Activated CD8-positive, alpha-beta memory T cell treated with anti-CD3 and anti-CD28 coated beads, Interleukin-2, amount 50 U/mL, for 48 hours (primary cell): ENCODE data around the gene DIS3L2.
"Not testable (repeated sequence)": the region's sequence is repeated elsewhere in the genome, so short reads cannot be mapped to it uniquely, and the experiment has no call there.

Experiments
- DNase-seq: peaks from one replicate; pipeline ENCODE4 v3.0.0-alpha.2; 2020

Gene DIS3L2

DNA sequence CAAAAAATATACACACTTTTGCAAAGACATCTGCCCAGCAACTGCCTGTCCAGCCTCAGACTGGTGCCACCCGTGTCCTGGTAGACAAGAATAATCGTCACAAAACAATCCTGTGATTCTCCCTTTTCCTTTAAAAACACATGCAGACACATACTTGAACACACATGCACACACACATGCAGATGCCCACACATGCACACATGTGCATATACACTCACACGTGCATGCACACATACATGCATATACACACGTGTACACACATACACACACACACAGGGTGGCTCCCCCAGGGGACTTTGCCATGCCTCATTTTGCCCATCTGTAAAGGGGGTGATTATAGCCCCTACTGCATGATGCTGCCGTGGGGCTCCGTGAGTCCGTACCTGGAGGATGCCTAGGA is 392.1 kb downstream of the DIS3L2 start:
- DNase-seq: no peak

DNA sequence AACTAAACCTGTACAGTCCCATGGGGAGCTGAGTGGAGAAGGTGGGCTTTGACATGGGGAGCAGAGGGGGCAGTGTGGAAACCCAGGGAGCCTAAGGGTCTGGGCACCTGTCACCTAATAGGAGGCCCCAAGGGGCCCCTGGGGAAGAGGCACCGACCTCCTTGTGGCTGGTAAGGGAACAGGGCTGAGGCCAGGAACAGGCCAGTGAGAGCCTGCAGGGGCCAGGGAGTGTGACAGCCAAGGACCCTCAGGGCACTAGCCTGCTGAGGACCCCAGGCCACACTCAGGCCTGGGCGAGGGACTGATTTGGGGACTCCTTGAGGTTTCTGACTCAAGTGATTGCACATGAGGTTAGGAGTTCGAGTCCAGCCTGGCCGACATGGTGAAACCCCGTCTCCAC is 392.6 kb downstream of the DIS3L2 start:
- DNase-seq: no peak

DNA sequence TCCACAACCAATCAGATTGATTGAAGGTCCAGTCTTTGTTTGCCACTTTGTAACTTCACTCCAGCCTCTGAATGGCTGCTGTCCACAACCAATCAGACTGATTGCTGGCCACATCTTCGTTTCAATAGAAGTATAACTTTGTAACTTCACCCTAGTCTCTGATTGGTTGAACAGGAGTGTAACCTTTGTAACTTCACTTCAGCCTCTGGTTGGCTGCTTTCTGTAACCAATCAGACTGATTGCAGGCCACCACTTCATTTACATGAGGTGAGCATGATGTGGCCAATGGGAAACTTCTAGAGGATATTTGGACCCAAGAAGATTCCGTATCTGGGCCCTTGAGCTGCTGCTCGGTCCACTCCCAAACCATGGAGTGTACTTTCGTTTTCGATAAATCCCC is 400.1 kb downstream of the DIS3L2 start:
- DNase-seq: no peak

DNA sequence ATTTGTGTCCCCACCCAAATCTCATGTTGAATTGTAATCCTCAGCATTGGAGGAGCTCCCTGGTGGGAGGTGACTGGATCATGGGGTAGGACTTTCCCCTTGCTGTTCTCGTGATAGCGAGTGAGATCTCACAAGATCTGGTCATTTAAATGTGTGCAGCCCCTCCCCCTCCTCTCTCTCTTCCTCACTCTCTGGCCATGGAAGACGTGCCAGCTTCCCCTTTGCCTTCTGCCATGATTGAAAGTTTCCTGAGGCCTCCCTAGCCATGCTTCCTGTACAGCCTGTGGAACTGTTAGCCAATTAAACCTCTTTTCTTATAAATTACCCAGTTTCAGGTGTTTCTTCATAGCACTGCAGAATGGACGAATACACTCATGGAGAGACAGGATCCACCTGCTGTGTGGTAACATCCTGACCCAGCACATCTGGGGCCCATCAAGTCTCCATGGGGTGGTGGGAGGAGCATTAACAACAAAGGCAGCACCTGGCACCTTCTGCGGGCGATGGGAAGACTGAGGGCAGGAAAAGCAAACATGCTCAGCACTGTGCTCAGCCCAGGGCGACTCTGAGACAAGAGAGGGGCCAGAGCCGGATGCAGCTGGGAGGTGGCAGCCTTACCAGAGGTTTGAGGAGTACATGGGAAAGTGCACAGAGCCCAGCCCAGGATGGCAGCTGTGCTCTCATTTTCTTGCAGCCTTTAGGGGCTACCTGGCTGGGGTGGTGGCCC is 400.8 kb downstream of the DIS3L2 start:
- DNase-seq: no peak

DNA sequence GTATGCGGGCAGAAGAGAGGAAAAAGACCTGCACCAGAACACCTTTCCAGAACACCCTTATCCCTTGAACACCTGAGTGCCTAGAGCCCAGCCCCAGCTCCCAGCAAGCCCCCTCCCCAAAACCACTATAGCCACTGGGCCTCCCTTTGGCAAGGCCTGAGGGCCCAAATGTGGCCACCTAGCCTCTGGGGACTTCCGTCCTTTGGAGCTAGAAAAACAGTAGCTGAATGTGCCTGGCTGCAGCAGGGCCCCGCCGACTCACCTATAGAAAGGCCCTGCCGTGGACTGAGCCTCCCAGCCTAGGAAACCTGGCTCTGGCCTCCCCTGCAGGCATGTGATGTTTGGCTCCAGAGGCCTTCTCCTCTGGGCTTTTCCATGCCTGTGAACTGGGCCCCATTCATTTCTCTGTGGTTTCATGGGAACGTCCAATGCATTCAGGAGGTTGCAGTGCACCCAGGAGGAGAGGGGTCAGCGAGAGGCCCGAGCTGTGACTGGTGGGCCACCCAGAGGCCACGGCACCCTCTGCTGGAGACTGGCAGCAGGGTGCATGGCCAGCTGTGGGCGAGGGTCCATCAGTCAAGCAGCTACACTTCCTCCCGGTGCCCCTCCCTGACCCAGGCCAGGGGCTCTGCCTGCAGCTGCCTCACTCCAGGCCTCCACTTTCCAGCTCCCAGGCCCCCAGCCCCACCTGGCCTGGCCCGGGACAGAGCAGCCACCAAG is 401.7 kb downstream of the DIS3L2 start:
- not testable (repeated sequence) for DNase-seq

DNA sequence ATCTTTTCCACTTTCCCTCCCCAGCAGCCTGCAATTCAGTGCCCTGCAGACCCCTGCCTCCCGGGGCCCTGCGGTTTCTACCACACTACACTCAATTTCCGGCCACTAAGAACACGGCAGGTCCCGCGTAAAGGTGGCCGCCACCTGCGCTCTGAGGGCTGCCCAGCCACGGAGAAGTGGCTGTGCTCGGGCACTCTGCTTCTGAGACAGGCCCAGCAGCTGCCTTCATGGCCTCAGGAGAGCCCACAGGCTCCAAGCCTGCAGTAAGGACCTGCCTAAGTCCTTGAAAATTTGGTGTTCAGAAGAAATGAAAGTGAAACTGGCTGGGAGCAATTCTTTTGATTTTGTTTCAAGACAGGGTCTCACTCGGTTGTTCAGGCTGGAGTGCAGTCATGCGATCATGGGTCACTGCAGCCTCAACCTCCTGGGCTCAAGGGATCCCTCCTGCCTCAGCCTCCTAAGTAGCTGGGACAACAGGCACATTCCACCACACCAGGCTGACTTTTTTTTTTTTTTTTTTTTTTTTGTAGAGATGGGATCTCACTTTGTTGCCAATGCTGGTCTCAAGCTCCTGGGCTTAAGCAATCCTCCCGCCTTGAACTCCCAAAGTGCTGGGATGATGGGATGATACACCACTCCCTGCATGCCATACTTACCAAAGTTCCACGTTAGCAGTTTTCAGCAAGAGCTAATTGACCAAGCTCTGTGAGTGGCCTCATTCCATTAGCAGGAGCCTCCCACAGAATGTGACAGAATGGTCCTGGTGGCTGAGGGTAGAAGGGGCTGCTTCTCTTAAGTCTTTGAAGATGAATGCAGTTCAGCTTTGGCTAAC is 402.5 kb downstream of the DIS3L2 start:
- DNase-seq: no peak

DNA sequence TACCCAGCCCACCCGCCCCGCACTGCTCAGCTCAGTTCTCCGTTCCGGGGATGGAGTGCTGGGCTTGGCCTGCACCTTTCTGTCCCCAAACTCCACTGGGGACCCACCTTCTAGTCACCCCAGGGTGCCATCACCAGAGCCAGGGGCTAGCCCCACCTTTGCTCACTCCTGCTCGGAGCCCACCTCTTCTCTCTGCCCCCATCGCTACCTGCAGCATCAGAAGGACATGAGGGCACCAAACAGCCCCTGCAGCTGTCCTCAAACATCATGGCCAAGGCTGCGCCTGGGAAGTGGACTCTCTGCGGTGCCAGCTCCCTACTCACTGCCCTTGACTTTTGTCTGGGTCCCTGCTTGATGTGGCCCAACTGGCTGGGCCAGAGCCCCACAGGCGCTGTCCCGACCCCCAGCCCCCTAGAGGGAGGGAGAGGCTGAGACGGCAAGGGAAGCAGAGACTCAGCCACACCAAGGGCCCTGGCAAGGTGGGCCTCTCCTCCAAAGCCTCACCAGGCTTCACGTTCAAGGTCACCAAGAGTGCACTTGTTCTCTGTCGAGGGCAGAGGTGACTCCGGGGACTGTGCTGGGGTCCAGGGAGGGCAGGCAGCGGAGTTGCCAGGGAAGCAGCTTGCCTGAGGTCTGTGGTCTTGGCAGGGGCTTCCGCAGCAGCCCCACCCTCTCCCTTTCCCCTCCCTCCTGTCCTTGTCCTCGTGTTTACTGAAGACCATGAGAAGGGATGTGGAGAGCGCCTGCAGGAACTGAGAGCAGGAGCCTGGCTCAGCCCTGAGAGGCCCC is 403.5 kb downstream of the DIS3L2 start:
- DNase-seq: not testable (repeated sequence)

DNA sequence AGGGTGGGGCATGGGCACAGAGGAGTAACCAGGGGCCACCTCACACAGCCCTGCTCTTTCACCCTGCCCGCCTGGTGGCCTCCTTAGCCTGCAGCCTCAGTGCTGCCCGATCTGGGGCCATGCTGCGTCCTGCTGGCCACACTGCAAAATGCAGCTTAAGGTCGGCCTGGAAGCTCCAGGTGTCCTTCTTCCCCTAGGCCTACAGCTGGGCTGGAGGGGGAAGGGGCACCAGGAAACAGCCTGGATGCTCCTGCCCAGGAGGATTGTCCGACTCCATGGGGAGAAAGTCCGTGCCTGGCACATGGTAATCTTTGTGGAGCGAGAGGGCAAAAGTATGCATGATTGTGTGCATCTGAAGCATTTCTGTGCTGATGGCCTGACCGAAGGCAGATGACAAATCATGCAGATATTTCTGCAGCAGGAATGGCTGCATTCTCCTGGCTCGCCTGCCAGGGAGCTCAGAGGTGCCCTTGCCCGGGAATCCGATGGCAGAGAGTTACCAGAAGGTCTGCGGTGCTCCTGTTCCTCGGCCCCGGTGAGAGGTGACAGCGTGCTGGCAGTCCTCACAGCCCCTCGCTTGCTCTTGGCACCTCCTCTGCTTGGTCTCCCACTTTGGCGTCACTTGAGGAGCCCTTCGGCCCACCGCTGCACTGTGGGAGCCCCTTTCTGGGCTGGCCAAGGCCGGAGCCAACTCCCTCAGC is 404.3 kb downstream of the DIS3L2 start:
- DNase-seq: no peak

DNA sequence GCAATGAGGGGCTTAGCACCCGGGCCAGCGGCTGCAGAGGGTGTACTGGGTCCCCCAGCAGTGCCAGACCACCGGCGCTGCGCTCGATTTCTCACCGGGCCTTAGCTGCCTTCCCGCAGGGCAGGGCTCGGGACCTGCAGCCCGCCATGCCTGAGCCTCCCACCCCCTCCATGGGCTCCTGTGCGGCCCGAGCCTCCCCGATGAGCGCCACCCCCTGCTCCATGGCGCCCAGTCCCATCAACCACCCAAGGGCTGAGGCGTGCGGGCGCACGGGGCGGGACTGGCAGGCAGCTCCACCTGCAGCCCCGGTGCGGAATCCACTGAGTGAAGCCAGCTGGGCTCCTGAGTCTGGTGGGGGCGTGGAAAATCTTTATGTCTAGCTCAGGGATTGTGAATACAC is 404.9 kb downstream of the DIS3L2 start:
- DNase-seq: not testable (repeated sequence)

DNA sequence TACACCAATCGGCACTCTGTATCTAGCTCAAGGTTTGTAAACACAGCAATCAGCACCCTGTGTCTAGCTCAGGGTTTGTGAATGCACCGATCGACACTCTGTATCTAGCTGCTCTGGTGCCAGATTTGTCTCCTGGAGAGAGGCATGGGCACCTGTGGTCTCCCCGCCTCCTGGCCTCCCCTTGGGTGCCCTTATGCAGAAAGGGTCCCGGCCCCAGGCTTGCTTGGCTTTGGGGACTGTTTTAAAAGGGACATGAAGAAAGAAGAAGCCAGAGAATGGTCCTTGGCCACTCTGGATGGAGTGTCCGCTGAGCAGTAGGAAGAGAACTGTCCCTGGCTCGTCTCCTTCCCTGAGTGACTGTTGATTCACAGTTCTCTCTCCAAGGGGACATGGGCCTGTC is 405.5 kb downstream of the DIS3L2 start:
- DNase-seq: no peak

DNA sequence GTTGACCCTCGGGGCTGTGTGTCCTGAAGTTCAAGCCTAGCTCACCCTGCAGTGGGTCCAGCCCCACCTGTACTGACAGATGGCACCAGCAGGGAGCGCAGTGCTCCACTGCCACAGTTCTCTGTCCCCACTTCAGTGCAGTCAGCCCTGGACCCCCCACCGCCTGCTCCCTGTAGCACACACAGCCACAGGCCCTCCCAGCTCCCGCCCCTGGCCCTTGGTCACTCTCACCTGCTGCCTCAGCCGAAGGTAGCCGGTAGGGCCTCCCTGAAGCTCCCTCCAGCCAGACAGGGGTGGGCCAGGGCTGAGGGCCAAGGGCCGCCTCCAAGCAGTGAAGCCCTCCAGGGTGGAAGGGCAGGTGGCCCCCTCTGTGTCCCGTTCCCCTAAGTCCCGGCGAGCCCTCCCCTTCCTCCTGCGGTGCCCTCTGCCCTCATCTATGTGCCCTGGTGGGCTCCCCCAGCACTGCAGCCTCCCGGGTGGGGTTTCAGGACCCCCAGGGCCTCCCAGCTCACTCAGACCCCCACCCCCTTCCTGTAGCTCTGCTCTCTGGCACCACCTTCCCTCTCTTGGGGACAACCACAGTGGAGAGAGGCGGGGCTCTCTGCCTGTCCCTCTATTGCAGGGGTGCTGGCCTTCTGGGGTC is 406.2 kb downstream of the DIS3L2 start:
- DNase-seq: no peak

DNA sequence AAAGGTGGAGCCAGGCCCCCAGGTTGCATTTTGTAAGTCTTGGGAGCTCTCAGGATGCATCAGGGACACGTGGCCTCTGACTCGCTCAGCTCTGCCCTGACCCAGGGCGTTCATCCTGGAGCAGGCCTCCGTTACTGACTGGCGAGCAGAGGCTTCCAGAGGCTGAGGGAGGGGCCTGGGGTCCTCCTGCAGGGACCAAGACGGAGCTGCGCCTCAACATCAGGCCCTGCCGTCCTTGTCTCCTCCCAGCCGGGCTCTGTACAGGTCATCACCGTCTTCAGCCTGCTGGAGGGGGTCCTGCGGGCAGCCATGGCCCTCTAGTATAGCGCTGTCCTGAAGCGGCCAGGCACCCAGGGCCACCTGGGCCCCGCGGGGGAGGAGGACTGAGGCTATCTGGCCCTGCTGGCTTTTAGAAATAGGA is 406.8 kb downstream of the DIS3L2 start:
- no peak for DNase-seq

DNA sequence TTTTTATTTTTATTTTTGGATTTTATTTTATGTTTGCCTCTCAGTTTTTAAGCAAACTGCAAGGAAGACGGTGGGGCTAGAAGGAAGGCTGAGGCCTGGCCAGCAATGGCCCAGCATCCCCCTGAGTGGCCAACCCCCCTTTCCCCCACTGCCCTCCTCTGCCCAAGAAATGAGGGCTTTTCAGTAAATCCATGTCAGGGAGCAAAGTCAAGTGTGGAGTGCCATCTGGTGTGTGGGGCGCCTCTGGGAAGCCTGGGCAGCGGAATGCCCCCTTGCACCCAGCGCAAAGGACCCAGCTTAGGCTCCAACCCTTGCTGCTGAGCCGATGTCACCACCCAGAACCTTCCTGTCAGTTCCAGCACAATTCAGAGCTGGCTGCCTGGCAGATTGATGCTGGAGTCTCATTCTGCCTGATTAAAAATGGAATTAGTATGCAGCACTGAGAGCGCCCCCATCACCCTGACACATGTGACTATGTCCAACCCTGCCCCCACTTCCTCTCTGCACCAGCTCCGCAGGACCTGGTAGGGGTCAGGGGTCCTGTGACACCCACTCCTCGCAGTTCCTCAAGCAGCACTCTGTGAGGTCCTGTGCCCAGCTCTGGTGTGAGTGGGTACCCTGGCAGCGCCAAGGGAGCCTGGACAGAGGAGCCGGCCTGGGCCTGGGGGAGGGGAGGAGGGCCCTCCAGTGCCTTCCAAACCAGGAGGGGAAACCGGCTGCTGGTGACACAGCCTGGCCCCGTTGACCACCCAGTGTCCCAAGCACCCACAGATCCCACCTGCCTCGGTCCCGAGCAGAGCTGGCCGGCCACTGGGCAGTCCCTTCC is 407.8 kb downstream of the DIS3L2 start:
- no peak for DNase-seq

DNA sequence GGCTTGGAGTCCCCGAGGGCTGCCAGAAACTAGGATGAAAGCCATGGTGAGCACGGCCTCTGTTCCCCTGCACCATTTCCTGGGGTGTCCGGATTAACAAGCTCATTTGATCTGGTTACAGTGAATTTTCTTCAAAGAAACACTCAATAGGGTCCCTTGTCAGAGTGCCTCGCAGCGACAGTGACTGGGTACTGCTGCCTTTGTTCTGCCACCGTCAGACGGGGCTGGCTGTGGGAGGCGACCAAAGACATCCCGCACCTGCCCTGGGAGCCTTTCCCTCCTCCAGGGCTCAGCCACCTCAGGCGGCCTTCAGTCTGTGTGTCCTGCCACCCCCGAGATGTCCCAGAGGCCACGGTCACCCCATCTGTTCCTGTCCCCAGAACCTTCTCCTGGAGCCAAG is 408.5 kb downstream of the DIS3L2 start:
- not testable (repeated sequence) for DNase-seq

DNA sequence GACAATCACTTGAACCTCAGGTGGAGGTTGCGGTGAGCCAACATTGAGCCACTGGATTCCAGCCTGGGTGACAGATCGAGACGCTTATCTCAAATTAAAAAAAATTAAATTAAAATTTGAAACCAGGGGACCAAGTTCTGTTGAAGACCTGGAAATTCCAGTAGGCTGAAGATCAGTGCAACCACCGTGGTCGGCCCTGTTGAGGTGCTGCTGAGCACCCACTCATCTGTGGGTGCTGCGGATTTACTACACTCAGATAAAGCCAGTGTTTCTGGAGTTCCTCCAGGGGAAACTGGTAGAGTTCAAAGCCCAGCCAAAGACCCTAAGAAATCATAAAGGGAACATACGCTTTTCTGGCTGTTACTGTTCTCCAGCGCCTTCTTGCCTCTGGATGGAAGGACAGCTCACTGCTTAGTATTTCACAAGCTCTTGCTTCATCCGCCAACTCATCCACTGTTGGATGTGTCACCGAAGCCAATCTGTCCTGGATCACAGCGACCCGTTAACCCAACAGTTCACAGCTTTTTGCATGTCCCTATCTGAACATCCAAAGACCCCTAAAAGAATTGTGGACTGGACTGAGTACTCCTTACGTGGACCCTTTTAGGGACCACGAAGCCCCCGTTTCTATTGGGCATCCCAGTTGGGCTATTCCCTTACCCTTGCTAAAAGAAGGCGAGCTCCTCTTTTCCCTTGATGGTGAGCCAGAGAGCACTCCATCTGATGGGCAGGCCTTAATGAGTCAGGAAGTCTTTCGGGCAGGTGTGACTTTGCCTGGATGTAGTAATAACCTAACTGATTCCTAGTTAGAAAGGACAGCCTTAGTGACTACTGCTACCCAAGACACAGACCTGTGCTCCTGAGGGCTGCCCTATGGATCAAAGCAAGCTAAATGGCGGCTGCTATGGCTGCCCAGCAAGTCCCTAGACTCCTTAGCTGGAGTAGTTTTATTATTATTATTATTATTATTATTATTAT is 411.0 kb downstream of the DIS3L2 start:
- DNase-seq: no peak

DNA sequence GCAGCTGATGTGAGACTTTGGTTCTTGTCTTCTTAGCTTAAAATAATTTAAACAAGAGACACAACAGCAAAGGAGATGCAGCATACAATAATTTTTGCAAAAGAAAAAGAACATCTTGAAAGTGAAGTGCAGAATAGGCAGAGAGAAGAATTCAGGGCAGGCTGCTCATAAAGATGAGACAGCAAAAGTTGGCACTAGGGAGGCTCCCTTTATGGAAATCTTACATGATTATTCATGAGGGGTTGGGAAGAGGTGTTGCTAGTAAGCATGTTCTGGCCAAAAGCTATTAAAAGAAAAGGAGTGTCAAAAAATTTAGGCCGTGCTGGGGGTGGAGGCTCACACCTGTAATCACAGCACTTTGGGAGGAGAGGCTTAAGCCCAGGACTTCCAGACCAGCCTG is 412.8 kb downstream of the DIS3L2 start:
- DNase-seq: no peak

DNA sequence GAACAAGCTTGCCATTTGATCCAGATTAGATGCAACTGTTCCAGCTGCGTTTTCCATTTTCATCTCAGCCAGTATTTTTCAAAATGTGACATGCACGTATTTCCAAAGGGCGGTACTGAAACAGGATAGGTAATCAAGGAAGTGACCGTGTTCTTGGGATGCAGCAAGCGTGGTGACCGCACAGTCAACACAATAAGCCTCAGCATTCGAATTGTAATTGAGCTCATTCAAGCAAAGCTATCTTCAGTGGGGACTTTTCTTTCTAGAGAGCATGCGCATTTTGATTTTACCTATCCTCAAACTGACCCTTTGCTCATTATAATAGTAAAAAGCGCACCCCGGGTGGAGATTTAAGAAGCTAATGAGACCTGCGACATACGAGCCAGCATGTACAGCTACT is 413.7 kb downstream of the DIS3L2 start:
- no peak for DNase-seq

DNA sequence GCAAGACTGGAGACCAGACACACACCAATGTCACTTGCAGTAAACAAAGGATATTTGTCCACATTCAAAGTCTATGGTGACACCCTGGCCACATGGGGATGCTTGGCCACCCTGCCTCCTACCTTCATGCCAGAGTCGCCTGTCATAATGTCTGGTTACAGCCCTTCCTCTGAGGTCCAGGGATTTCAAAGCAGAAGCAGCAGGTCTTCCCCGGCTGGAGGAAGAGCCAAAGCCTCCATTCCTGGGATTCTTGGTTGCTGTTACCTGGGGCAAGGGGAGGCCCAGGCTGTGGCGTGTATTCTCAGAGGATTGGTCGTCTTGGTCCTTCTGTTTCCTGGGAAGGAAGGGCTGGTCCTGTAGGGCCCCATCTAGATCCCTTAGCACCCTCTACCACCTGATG is 414.7 kb downstream of the DIS3L2 start:
- no peak for DNase-seq

DNA sequence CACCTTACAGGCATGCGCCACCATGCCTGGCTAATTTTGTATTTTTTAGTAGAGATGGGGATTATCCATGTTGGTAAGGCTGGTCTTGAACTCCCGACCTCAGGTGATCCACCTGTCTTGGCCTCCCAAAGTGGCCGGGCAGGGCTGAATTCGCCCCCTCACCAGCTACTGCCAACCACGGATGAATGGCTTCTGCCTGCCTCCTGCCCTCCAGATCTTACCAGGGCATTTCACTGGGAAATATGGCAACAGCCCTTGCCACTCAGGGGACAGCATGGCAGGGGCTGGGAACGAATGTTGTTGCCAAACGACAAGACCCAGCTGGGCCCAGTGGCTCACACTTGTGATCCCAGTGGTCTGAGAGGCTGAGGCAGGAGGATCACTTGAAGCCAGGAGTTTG is 415.2 kb downstream of the DIS3L2 start:
- no peak for DNase-seq

DNA sequence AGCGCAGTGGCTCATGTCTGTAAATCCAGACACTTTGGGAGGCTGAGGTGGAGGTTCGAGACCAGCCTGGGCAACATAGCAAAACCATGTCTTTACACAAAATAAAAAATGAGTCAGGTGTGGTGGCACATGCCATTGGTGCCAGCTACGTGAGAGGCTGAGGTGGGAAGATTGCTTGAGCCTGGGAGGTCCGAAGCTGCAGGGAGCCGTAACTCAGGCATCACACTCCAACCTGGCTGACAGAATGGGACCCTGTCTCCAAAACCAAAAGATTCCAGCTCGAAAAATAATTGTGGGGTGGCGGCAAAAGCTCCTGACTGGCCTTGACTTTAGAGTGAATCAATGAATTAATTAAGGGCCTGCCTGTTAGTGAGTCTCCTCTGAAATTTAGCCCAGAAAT is 415.8 kb downstream of the DIS3L2 start:
- no peak for DNase-seq
